HG03280 (cell line): ENCODE data around the gene ATP8B4.

Experiments used
- ATAC-seq: cut with Tn5 transposase; IDR thresholded peaks from one replicate; pipeline ENCODE4 v1.9.1; 2021; ENCODE audit warnings: mild to moderate bottlenecking, moderate library complexity; ENCODE audit not compliant: unreplicated experiment

Gene ATP8B4

DNA sequence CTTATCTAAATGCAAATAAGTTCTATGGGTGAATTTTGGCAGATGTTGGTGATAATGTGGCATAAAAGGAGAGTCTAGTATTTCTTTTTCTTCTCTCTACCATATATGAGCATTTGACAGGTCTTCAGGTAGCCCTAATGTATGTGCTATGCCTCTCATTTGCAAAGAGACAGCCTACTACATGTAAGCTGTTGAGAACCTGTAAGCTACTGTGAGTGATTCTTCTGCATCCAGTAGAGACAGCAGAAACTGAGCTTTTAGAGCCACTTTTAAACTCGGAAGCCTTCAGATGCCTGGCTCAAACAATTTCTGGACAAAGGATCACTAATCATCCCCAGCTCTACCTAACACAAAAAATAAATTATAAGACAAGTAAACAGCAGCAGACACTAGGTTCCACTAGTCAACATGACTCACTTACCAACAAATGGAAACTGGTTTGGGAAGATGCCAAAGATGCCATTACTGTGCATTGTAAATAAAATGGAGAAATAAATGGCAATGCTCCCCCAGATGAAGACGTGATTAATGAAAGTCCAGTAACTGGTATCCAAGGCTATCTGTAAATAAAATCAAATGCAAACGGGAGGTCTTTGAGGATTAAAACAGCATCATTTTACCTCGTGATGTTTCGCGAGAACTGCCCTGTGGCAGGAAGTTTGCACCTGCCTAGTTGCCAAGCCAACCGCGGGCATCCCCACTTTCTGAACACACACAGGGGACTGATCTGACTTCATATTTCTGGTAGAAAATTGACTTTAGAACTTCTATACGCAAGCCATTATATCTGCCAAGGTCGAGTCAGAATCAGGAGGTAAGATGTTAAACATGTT is 252.9 kb downstream of the ATP8B4 start:
- ATAC-seq: no peak

DNA sequence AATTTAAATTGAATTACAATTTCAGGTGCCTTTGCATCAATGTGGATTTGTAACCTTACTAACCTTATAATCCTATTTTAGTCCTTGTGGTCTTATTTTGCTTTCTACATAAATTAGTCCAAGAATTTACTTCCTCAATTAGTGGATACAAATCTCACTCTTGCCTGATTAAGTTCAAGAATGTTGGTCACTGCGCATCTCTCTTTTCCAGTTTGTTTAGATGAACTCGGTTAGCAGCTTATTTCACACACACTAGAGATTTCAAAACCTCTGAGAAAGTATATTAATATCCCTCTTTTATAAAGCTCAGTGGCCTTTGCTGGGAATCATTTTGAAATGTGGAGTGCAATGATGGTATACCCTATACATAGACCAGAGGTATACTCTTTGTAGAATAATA is 254.8 kb downstream of the ATP8B4 start:
- ATAC-seq: no peak

DNA sequence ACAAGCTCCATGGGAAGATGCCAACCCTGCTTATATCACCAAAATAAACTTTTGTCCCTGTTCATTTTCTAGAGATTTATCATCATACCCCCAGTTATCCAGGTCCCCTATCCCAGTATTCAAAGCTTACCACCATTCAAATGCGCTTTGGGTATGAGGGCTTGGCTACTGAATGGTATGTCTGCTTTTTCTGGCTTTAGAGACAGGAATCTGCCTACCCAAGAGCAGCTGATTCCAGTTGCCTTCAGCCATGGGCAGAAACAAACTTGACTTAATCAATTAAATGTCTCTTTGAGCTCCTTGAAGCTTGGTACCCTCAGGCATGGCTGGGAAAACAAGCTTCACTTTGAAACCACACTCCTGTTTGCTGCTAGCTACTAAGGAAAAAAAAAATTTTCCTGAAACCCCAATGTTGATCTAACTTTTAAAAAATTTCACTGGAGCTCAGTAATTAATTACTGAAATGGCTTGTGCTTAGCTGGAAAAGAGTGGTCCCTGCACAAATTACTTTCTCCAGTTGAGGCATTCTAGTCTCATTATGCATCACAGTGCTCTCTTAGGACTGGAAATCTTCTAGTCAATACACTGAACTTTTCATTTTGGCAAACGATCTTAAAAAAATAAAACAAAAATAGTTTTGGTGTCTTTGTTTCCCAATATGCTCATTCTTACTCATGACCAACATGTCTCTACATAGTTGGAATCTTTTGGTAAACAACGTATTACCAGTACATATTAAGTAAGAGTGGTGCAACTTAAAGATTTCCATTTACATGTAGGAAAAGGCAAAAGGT is 255.4 kb downstream of the ATP8B4 start:
- ATAC-seq: no peak

DNA sequence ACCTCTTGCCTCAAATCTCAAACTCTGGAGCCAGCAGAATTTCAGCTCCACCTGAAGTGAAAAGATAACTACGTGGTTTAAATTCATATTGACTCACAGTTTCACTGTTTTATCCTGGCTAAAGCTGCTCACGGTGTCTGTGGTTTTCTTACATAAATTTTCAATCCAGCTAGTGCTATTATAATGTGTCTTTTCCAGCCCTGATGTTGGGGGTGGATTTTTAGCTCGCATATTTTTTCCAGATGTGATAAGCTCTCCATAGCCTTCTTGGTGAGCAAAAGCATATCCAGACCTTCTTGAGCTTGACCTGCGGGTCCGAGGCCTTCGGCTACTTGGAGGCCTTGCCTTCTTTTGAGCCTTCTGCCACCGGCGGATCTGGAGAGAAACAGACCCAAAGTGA is 258.9 kb downstream of the ATP8B4 start:
- no peak for ATAC-seq

DNA sequence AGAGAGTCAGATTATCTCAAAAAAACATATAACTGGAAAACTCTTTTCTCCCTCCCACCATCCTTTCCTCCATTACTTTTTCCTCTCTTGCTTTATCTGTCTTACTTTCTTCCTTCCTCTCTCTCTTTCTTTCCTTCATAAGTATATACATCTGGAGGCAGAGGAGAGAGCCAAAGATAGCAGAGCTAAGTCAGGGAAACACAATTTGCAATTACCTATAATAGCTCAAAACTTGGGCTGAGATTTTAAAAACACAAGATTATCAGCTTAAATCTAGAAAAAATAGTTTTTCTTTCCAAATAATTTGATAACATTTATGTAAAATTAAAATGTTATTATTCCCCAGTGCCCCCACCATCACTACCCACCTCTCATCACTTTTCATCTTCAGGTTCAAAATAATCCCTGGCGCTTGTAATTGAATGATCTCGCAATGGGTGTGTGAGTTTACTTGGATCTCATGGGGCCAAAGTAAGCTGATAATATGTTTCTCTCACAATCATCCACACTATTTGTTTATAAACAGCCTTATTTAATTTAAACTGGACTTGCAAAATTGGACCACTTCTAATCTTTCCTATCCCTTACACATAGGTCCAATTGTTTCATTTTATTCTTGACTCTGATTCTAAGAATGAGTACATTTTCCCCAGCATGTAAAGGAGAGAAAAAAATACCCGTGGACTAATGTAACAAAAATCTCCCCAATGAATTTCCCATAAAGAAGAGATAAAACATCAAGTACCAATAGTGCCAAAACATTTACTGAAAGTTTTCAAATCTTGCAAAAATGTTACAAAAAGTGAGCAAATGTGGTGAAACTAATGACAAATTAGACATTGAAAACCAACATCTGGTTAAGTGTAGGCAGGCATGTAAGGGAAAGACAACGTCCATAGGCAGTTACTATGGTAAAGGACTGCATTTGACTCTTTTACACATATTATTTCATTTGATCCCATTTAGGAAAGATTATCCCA is 261.2 kb downstream of the ATP8B4 start:
- ATAC-seq: no peak

DNA sequence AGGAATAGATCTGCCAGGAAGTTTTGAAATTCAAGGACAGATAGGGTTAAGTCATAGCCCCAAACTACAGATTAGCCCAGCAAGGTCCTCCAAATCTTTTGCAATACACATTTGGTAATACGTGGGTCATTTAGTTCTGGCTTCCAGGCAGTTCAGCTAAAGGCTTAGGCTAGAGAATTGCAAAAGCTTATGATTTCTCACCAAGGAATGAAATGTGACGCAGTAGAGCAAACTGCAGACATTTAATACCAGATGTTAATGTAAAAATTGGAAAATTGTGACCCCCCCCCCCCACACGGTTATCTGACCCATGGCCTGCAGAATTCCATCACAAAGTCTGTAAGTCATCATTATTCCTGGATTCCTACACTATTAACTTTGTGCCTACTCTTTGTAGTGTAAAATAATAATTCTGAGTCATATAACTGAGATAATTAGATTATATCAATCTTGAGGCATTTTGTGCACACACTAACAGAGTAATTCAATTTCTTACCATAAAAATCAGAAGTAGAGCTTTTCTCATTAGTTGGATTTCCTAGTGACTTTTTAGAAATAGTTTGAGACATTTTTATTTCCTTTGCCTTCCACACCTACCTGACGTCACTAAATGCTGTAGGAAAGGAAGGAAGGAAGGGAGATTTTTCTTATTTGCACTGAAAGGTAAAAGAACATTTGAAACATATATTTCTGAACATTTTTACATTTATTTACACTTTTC is 263.0 kb downstream of the ATP8B4 start:
- ATAC-seq: no peak

DNA sequence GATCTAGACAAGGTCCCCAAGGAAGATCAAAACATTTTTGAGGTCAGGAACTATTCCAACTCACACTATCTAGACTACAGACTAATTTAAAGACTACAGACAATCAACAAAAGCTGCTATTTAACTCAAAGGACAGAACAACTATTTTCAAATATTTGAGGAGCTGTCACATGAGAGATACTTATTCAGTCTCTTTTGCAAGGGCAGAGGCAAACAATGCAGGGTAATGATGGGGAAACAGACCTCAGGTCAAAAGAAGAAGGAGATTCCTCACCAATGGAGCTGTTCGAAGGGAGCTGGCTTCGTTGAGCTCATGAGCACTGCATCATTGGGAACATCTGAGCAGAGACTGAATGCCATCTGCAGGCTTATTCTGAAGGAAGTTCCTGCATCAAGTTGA is 266.3 kb downstream of the ATP8B4 start:
- ATAC-seq: no peak

DNA sequence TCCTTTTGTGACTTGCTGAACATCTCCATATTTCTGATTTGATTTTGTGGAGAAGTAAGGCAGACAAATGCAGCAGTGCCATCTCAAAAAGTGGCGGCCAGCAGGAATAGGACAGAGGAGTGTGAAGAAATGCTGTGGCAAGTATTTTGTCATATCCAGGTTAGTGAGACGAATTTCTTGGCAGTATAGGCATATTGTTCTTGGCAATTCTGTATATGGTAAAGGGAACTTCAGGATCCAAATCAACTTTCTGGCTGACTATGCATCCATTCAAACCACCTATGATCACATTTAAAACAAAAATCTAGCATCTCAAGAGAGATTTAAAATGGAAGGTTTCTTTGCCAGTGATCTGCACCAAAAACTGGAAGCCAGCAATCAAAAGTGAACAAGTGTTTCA is 270.2 kb downstream of the ATP8B4 start:
- ATAC-seq: no peak

DNA sequence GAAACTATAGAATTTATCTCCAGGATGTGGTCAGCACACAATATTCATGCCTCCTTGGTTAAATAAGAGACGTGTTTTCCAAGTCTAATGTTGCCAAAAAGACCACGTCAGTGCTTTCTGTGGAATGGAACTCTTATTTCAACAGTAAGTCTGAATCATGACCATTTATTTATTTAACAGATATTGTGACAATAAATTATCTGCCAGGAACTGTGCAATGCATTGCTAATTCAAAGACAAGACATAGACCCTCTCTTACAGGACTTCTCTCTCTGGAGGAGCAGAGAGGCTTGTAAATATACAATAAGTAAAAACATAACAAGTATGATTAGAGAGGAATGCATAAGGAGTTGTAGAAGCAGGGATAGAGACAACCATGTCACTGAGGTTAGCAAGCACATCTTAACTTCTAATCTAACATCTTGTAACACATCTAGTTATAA is 270.7 kb downstream of the ATP8B4 start:
- no peak for ATAC-seq

DNA sequence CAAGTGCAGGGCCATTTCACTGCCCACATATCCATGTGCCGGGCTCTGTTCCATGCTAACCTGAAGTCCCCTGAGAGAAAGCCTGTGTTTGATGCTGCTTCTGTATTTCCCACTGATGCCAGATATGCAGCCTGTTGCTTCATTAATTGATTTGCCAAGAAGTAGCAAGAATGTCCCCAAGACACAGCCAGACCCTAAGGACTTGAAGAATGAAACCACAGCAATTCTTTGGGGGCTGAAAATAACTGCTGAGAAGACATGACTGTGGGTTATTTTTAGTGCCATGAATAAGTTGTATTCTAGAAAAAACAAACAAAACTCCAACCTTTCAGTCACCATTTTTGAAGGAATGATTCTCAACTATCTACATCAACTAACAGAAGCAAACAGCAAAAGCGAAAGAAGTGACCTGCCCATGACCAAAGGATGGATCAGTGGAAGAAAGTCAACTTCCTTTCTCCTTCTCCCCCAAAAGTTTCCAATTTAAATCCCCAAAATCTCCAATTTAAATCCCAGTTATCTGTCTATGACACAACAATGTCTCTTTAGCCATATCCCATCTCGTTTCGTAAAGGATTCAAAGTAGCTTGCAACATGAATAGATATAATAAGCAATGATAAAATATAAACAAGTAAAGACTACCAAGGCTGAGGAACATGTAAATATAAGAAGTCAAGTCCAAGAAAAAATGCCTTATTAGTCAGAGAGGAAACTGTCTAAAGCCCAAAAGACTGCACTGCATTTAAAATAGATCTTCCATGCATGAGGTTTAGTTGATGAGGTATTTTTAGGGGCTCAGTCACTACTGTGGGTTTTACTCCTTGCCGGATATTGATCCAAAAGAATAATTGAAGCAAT is 271.4 kb downstream of the ATP8B4 start:
- ATAC-seq: no peak

DNA sequence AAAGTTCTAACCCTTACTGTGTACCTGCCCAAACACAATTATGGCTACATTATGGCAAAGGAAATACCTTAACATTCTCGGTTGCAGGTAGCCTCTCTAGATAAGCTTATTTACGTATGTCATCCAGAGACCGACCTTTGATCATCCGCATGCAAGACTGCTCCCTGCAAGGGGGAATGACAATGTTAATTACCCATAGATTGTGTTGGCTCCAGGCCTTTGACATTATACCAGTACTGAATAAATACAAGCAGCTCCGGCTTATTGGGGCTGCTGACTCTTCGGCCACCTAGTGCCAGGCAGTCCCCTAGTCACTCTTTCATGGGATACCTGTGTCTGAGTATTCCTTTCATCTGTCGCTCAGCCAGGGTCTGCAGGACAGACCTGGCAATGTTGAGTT is 274.6 kb downstream of the ATP8B4 start:
- ATAC-seq: no peak

DNA sequence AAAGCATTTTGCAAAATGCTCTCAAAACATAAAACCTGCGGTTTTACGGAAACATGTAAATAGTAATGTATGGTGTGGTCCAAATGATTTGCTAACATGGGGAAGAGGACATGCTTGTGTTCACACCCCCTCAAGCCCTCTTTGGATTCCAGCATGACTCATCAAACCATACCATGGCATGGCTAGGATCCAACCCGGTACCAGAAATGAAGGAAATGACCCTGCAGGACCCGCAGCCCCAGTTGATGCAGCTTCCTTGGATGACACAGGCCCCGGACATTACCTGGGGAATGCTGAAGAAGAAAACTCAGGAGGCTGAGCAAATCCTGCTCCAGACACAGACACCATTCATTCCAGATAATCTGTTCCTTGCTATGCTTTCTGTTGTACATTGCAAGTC is 275.3 kb downstream of the ATP8B4 start:
- no peak for ATAC-seq

DNA sequence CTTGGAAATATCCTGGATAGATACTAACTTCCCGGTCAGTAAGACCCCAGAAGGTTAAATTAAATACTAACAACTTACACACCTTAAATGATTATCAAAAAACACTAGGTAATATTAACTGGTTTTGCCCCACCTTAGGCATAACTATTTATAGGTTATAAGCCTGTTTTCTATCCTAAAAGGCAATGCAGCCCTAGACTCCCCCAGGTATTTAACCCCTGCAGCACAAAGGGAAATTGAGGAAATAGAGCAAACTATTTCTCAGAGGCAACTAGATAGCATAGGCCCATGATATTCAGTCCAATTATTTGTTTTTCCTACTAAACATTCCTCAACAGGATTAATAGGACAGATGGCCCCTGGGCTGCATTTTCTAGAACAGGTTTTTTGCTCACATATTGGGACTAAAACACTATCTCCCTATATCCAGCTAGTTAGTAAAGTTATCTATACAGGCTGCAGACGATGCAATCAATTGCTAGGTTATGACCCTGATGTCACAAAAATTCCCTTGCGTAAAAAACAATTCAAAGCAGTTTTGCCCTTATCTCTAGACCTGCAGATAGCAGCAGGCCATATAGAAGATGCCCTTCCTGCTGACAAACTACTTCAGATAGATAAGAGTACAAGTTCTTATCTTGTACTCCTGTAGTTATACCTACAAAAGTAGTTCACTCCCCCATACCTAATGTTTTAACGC is 276.9 kb downstream of the ATP8B4 start:
- ATAC-seq: no peak

DNA sequence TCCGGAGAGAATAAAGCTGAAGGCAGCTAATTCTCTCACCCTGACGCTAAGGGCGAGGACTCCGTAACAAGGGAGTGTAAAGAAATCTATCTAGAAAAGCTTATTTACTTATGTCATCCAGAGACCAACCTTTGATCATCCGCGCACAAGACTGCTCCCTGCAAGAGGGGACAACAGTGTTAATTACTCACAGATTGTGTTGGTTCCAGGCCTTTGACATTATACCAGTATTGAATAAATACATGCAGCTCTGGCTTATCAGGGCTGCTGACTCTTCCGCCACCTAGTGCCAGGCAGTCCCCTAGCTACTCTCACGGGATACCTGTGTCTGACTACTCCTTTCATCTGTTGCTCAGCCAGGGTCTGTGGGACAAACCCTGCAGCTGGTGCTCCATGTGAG is 286.5 kb downstream of the ATP8B4 start:
- no peak for ATAC-seq

DNA sequence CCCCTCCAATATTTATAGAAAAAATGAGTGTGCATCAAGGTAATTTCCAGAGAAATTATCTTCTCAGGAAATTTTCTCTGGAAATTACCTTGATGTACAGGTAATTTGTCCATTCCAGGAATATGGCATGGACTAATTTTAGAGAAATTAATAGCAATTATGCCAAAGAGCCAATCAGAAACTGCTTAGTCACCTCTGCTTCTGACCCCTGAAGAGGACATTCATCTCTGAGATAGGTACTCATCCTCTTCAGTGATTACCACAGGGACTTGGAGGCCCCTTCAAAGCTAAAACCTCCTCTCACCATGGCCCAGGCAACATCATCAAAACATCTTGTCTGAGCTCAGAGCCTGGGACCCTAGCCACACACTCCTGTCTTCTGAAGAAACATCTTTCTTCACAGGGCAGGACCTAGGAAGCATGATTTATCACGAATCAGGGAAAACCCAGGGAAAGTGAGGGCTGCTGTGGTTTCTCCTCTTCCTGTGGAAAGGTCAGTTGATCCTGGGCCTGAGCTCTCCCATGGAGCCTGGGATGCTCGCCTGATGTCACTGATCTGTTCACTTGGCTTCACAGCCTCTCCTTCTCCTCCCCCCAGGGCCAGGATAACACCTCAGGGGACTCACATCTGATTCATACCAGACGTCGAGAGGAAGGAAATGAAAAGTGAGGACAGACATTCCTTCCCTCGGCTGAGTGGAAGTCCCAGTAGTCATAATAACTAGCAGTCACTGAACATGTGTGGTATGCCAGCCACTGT is 287.6 kb downstream of the ATP8B4 start:
- ATAC-seq: no peak

DNA sequence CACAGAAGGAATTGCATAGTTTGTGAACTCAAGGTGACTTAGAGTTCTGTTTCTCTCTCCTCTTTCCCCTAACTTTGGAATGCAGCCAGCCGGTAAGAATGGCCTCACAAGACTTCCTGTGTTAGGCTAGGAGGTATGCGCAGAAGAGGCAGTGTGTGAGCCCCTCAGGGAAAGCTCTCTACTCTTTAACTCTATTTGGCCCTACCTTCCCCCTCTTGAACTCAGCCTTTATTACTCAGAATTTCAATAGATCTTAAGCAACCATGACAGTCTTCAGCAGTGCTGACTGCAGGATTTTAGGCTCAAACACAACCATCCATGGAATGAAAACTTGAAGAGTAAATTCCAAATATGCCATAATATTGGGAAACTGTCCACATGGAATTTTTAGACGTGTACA is 288.6 kb downstream of the ATP8B4 start:
- ATAC-seq: no peak

DNA sequence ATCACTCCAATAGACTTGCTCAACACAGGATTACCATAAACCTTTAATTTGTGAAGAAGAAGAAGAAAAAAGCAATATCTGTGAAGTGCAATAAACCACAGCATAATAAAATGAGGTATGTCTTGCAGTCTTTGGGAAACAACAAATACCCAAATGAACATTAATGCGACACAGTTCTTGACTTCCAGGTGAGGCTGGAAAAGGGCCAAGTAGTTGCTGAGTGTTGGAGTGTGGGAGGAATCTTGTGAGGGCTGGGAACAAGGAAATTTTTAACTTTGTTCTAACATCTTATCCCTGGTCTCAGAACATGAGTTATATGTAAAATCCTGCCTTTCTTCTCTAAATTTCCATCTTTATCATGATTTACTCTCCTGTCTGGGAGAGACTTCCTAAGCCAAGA is 291.7 kb downstream of the ATP8B4 start:
- ATAC-seq: no peak

DNA sequence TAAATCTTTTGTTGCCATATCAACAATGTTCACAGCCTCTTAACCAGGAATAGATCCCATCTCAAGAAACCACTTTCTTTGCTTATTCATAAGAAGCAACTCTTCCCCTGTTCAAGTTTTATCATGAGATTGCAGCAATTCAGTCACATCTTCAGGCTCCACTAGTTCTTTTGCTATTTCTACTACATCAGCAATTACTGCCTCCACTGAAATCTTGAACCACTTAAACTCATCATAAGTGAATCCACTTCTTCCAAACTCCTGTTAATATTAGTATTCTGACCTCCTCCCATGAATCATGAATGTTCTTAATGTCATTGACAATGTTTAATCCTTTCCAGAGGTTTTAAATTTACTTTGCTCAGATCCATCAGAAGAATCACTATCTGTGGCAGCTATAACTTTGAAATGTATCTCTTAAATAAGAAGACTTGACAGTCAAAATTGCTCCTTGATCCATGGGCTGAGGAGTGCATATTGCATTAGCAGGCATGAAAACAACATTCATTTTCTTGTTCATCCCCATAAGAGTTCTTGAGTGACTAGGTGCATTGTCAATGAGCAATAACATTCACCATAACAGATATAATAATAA is 292.3 kb downstream of the ATP8B4 start:
- ATAC-seq: no peak
